Measurements from ENCODE around the gene NKD2.

NKD2 gene

DNA sequence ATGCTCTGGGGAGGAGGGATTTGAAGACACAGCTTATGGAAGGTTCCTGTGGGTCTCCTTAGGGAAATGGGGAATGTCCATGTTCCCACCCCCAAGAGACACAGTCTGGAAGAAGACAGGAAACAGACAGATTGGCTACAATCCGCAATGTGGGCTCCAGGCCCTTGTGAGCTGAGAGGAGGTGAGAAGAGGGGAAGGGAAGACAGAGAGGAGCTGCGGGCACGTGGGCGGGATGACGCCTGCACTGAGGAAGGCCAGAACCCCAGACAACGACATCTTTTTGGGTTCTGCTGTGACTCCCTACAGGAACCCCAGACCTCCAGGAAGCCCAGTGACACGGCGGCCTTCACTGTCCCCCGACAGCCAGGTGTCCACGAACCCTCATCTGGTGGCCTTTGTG, 29.9 kb upstream of the NKD2 start:
- DNase-seq (ENCODE audit: low read depth in 2 of 2) = no peak

DNA sequence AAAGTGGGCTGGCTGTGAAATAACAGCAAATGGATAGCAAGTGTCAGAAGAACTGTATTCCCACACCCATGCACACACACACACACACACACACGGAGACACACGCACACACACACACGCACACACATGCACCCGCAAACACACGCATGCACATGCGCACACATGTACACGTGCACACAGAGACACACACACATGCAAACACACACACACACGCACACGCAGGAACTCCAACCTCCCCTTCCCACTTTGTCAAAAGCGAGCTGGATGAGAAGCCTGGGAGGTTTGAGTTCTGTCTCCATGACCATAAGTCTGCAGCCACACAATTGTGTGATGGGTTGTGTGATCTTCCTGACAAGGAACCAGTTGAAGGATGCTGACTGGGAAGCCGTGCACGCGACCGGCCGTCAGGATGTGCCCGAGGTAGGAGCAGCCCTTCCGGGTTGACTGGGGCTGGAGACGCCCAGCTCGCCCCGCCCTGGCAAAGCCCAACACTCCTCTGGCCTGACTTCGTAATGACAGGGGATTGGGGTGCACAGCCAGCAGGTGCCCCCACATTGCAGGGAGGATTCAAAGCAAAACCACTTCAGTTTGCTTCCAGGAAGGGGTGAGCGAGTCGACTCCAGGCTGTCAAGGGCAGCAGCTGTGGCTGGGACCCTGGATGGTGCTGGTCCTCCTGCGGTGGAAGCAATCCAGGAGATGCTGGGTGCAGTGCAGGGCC, 29.3 kb upstream of the NKD2 start:
- DNase-seq (ENCODE audit: low read depth in 2 of 2) = no peak

DNA sequence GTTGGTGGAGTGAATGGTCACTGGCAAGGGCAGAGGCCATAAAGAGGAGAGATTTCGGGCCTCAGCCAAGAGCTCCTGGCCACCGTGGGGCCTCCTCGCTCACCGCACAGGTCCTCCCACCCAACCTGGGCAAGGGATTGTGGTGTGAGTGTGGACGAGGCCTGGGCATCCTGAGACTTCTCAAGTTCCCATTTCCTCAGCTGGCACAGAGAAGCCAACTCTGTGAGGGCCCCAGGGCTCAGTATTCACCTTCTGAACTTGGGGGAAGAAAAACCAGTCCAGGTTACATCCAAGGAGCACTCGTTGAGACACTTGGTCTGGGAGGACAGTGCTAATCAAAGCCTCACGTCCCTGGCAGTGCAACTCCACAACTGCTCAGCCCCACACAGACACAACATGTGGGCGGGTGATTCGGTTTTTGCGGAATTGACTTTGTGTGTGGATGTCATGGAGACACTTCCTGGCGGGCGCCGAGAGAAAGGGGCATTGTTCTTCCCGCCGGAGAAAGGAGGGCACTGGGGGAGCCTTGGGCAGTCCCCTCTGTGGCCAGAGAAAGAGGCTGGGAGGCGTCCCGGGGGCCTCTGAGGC, 28.5 kb upstream of the NKD2 start:
- no peak for DNase-seq (ENCODE audit: low read depth in 2 of 2)

DNA sequence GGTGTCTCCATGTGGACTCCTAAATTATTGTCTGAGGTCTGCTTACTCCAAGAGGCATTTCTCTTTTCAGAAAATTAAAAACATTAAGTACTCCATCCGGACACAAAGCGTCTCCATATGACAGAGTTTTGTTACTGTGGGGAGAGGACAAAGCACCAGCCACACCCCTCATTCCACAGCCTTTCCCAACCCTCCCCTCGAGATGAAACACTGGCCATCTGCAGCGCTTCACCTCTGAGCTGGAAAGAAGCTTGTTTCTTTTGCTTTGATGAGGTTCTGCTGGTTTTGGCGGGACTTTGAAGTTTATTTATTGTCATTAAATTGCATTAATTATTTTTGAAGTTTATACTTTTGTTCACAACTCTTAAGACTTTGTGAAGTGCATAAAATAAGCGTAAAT, 27.6 kb upstream of the NKD2 start:
- no peak for DNase-seq (ENCODE audit: low read depth in 2 of 2)

DNA sequence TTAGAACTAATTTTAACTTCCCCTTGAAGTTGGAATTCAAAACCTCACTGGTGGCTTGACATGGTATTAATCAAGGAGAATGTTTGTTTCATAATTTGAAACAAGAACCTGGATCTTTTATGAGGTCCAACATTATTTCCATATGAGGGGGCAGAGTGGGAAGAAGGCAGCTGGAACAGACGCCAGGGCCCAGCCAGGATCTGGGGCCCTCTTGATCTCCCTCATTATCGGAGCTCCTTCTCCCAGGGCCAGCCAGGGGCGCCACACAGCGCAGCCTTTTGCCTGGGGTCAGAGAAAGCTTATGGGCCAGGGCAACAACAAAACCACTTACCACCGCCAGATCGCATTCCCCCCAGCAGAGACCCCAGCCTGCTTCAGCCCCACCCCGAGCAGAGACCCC, 27.1 kb upstream of the NKD2 start:
- no peak for DNase-seq (ENCODE audit: low read depth in 2 of 2)

DNA sequence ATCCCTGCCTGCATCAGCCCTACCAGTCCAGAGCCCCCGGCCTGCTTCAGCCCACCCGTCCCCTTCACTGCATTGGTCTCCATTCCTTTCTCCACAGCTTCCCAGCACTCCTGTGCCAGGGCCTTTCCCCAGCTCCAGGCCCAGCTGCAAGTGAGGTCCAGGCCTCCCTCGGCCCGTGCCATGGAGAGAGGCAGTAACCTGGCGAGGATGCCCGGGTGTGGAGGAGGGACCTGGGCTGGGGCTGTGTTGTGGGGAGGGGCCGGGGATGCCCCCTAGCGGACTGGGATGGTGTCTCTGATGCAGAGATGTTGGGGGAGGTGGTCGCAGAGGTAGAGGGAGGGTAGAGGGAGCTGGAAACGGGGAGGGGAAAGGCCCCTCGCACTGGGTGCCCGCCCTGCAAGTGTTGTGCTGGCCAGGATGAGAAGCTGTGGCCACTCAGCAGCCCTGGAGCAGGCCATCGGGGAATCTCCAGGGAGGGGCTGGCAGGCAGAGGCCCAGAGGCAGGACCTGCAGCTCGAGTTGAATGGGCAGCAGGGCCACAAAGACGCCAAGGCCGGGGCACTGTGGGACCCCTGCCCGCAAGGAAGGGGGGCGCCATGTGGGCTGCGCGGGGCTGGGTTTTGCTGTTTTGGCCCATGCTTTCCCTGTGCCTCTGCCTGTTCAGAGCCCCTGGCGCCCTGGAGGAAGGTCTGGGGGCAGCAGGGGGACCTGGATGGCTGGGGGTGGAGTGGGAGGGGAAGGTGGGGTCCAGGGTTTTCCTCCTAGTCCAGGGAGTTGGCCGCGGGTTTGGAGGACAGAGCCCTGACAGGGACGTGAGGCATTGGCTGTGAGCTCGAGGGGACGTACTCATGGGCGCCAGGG, 26.0 kb upstream of the NKD2 start:
- DNase-seq (ENCODE audit: low read depth in 2 of 2) = no peak

DNA sequence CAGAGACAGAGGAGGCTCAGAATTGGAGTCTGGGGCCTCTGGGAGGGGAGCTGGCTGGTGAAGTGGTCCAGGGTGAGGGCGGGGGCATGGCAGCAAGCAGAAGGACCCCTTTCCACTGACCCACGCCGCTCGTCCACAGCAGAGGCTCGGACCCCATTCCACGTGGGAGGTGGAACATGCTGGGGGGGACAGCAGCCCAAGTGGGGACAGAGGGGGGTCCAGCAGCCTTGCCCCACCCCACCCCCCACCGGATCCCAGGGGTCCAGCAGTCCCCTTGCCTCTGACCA, 25.4 kb upstream of the NKD2 start:
- no peak for DNase-seq (ENCODE audit: low read depth in 2 of 2)

DNA sequence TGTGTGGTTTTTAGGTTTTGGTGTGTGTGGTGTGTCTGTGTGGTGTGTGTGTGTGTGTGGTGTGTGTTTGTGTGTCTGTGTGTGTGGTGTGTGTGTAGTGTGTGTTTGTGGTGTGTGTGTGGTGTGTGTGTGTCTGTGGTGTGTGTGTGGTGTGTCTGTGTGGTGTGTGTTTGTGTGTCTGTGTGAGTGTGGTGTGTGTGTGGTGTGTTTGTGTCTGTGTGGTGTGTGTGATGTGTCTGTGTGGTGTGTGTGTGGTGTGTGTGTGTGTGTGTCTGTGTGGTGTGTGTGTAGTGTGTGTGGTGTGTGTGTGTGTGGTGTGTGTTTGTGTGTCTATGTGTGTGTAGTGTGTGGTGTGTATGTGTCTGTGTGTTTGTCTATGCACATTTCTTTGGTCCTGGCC, 25.0 kb upstream of the NKD2 start:
- no peak for DNase-seq (ENCODE audit: low read depth in 2 of 2)

DNA sequence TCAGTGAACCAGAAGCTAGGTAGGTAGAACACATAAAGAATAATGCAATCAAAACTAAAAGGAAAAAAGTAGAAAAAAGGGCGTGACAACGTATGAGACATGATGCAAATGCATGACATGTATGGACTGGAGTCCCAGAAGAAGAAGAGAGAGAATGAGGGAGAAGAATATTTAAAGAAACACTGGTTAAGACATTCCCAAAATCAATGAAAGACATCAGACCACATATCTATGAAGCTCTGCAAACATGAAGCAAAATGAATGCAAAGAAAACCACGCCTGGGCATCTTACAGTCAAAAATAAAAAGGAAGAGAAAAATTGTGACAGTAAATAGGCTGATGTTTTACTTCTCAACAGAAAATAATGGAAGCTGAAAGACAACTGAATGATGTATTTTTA, 23.8 kb upstream of the NKD2 start:
- no peak for DNase-seq (ENCODE audit: low read depth in 2 of 2)

DNA sequence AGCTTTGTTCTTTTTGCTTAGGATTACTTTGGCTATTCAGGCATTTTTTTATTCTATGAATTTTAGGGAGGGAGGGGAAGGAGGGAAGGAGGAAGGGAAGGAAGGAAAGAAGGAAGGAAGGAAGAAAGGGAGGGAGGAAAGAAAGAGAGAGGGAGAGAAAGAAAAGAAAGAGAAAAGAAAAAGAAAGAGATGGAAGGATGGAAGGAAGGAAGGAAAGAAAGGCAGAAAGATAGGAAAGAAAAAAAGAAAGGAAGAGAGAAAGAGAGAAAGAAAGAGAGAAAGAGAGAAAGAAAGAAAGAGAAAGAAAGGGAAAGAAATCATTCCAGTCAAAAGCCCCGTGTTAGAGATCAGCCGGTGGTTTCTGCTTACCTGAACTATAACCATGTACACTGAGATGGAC, 20.8 kb upstream of the NKD2 start:
- DNase-seq (ENCODE audit: low read depth in 2 of 2) = no peak

DNA sequence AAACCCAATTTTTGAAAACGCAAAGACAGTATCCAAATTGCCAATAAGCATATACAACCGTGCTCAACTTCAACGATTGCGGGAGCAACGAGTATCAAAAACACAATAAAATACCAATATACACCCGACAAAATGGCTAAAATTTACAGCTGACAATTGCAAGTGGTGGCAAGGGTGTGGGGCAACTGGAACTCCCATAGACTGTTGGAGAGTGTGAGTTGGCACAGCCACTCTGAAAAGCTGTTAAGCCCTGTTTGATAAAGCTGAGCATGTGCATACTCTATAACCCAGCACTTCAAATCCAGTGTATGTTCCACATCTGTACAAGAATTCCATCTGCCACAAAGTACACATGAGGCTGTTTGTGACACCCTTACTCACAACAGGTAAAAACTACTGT, 20.3 kb upstream of the NKD2 start:
- no peak for DNase-seq (ENCODE audit: low read depth in 2 of 2)

DNA sequence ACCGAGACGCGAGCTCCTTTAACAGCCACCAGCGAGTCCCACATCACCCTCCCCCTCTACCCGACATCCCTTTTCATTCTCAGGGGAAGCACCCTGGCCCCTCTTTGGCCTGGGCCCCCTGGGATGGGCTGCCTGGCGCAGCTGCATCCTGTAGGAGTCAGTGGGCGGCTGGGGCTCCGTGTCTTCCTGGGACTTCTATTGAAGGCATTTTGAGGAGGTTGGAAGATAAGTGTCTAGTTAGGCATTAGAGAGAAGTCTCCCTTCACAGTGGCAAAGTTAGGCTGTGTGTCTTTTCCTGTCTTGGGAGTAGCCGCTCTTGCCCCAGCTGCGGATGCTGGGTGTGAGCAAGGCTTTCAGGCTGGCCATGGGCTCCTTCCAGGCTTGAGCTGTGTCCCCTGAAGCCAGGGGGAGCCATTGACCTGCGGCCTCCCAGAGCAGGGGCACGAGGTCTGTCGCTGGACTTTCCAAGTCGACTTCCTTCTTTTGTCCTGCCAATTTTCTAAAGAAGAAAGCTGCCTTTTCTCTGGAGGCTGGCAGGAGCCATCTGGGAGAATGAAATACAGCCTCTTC, 18.6 kb upstream of the NKD2 start:
- no peak for DNase-seq (ENCODE audit: low read depth in 2 of 2)

DNA sequence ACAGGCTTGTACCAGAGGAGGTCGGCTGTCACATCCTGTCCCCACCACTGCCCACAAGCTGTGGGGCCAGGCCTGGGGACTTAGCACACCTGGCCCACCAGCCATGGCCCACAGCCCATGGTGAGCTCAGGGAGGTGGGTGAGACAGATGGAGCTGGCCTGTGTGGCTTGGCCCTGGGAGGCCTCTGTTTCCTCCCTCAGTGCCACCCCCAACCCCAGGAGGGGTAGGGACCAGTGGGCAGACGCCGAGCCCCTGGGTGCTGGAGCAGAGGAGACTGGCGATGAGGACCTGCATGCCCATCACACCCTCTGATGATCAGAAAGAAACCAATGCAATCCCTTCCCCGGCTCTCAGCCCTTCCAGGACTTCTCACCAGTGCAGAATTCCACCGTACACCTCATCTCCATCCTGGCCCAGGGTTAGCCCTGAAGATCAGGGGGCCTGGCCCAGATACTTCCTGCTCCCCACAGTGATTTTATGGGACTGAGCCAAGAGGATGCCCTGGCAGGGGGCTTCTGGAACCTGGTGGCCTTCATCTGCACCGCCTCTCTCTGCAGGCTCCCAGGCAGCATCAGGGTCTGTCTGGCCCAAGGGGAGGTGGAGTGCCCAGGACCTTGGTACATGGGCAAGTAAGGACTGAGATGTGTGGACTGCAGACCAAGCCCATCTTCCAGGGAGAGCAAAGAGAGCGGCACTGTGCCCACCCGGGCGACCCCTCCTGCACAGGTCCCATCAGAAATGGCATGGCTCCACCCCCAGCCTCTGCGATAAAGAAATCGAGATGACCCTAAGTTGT, 16.9 kb upstream of the NKD2 start:
- DNase-seq (ENCODE audit: low read depth in 2 of 2) = no peak

DNA sequence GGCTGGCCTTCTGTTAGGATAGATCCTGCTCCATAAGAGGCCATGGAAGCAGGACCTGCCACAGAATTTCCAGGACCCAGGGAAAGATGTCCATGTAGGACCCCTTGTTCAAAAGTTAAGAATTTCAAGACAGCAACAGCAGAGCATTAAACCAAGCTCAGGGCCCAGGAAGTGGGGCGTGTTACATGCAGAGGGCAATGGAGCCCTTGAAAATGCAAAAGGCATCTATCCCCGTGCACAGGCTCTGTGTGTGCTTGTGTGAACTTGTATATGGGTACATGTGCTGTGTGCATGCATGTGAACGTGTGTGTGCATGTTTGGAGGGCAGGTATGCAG, 14.4 kb upstream of the NKD2 start:
- DNase-seq (ENCODE audit: low read depth in 2 of 2) = no peak

DNA sequence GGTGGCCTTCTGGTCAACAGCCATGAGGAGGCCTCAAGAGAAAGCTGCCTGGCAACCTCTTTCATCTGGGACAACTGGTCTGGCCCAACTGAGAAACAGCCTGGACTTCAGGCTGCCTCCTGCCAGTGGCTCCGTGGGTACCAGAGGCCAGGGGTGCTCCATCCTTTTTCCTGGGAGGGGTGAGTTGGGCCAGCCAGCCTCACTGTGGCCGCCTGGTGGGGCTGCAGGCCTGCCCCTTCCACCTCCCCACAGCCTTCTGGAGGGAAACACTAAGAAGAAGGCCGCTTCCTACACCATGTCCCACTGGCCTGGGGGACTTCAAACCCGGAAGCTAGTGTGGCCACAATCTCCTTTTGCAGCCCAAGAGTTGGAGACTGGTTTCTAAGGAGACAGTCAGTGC, 13.8 kb upstream of the NKD2 start:
- DNase-seq (ENCODE audit: low read depth in 2 of 2) = no peak

DNA sequence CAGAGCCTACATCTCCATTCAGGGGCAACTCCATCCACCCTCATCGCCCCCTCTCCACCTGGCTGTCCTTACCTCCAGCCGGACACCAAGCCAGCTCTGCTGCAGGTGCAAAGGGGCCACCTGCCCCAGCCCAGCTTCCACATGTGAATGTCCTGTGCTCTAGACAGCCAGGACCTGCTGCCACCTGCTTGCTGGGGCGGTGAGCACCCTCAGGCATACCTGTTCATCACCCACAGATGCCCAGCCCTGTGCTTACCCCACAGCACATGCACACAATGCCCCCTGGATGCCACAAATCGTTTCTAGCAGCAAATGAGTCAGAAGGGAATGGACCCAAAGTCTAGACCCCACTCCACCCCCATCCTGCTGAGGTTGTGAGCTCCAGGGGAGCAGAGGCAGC, 13.3 kb upstream of the NKD2 start:
- DNase-seq (ENCODE audit: low read depth in 2 of 2) = no peak

DNA sequence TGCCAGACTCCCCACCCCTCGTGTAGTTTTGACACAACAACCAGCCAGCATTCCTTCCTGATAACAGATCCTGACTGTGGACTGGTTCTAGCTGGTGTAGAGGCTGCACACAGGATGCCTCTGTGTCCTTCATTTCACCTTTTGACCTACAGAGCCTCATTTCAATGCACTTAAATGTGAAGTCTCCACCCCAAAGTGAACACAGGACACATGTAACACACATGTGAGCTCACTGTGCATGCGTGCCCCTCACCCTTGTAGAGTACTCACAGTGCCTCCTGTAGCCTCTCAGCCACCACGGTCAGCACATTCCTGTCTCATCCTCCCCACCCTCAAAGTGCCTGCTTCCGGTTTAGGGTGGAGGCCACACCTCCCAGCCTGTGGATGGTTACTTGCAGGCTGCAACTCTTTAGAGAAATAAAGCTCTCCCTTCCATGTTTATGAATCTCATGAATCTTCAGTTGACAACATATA, 11.6 kb upstream of the NKD2 start:
- DNase-seq (ENCODE audit: low read depth in 2 of 2) = no peak

DNA sequence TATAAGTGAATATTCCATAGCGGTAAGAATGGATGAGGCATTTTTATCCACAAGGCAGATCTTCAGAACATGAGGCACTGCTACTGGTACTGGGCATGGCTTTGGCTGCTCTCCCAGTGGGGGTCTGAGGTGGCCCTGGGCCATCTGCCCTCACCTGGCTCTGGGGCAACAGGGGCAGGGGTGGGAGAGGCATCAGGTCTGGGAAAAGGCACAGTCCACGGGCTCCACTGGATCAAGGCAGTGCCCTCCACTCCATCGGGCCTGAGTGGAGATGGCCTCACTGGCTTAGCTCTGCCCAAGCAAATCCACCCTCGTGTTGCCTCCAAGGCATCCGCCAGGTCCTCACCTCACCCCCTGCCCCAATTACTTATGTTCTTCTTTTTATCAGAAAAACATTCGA, 10.9 kb upstream of the NKD2 start:
- DNase-seq (ENCODE audit: low read depth in 2 of 2) = no peak

DNA sequence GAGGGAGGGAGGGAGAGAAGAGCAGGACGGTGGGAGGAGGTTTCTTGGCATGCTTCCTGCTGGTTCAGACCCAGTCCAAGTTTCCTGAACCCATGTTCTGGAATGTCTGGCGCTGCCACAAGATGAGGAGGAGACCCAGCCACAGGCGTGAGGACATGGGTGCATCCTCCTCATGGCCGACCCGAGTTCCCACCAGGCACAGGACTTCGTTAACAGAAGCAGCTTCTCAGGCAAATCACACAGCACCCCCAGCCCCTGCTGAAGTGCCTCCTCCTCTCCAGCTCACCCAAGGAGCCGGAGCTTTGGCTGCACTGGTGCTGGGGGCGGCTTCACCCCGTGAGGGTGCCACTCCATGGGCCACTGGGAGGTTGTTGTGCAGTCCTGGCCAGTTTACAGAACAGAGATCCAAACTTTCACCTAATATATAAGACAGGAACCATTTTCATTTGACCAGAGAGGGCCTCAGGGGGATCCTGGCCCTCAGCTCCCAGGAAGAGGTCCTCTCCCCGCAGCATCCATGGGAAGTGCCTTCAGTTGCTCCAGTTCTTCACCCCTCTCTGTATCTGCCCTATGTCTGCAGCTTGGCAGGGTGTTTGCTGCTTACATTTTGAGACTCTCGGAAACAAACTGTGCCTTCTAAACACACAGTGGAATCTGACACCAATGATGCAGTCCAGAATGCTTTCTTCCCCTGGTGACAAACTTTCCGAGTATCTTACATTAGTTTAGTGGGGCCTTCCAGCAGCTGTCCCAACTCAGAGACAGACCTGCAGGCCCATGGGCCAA, 10.2 kb upstream of the NKD2 start:
- no peak for DNase-seq (ENCODE audit: low read depth in 2 of 2)

DNA sequence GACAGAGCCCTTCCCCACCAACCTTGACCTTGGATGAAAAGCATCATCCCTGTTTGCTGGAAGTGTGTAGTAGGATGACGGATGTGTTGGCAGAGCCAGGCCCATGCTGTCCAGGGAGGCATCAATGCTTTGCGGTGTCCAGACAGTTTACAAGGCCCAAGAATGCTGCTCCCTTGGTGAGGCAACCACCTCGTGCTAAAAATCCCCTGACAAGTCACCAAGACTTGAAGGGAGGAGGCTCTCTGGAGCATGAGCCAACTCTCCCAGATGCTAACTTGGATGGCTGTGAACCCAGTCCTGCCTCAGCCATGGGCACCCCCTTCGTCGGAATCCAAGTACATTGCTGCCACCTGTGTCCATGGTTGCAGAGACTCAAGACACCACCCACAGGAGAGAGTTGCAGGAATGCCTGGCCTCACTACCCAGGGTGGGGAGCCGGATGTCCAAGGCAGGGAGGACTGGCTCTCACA, 9.5 kb upstream of the NKD2 start:
- no peak for DNase-seq (ENCODE audit: low read depth in 2 of 2)

DNA sequence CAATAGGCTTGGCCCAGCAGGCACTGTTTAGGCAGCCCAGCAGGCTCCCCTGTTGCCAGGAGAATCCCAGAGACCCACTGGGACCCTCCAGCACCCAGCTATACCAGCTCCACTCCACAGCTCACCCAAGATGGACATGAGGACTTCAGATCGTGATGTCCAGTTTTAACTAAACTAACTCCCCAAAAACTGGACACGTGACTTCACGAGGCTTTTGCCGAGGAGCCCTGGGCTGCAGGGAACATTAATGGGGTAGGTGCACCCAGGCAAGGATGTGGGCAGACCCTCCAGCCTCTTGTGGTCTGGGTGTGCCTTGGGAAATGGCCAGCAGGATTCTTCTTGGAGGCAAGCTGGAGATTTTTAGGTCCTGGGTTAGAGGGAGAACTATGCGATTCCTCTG, 8.9 kb upstream of the NKD2 start:
- DNase-seq (ENCODE audit: low read depth in 2 of 2) = no peak
